Smooth muscle cell (in vitro differentiated cells): ENCODE measurements around the gene CIB2. TPM values are rescaled to one million over a fixed set of nuclear protein-coding genes. Genes with fewer than 3 reads are reported as not detected.

Source experiments
- DNase-seq: peaks from one replicate; lab custom pipeline; 2025; ENCODE audit not compliant: unreplicated experiment; lab: John Stamatoyannopoulos, UW
- H2AFZ ChIP-seq: fragments of 200-600 bp; sonication (generic); 2 replicates; pipeline ENCODE4 v1.6.0; 2016; ENCODE audit warnings: antibody characterized with exemption, low read depth, mild to moderate bottlenecking
- H3F3A ChIP-seq: fragments of 200-600 bp; sonication (generic); 2 replicates; pipeline ENCODE4 v1.6.0; 2017; ENCODE audit warnings: antibody characterized with exemption, low read depth
- H3K27ac ChIP-seq: fragments of 200-600 bp; sonication (generic); 2 replicates; pipeline ENCODE4 v1.5.1; 2016; ENCODE audit warnings: low read depth, mild to moderate bottlenecking
- H3K27me3 ChIP-seq: fragments of 200-600 bp; sonication (generic); 2 replicates; pipeline ENCODE4 v1.6.1; 2016; ENCODE audit warnings: low read depth, mild to moderate bottlenecking
- H3K36me3 ChIP-seq: fragments of 200-600 bp; sonication (generic); 2 replicates; pipeline ENCODE4 v1.5.1; 2016; ENCODE audit warnings: low read depth
- H3K4me1 ChIP-seq: fragments of 200-600 bp; sonication (generic); 2 replicates; pipeline ENCODE4 v1.5.1; 2016; ENCODE audit warnings: low read depth
- H3K4me2 ChIP-seq: fragments of 200-600 bp; sonication (generic); 2 replicates; pipeline ENCODE4 v1.6.0; 2016; ENCODE audit warnings: mild to moderate bottlenecking
- H3K4me3 ChIP-seq: fragments of 200-600 bp; sonication (generic); 2 replicates; pipeline ENCODE4 v1.5.1; 2016; ENCODE audit warnings: mild to moderate bottlenecking
- H3K79me2 ChIP-seq: fragments of 200-600 bp; sonication (generic); 2 replicates; pipeline ENCODE4 v1.6.0; 2016; ENCODE audit warnings: low read depth, mild to moderate bottlenecking
- H3K9ac ChIP-seq: fragments of 200-600 bp; sonication (generic); 2 replicates; pipeline ENCODE4 v1.6.0; 2016; ENCODE audit warnings: low read depth
- H3K9me3 ChIP-seq: fragments of 200-600 bp; sonication (generic); replicated peaks from 2 replicates; pipeline ENCODE4 v1.5.1; 2016; ENCODE audit warnings: low read depth
- H4K20me1 ChIP-seq: fragments of 200-600 bp; sonication (generic); 2 replicates; pipeline ENCODE4 v1.6.0; 2016; ENCODE audit warnings: low read depth
- WGBS: methylation state at CpG from one replicate; pipeline ENCODE4 v1.1.7; 2016; ENCODE audit warnings: low lambda C conversion rate; 5-methylcytosine and 5-hydroxymethylcytosine counted together
- polyA plus RNA-seq: library from polyadenylated mRNA; unstranded; fragments of >200 nt; fragmentation: Nextera tagmentation; extraction: Ambion mirVana; gene quantifications from 2 replicates; pipeline ENCODE4 v1.2.1, GENCODE V29; 2016
- total RNA-seq: library from RNA; depleted of rRNA; stranded (reverse); fragments of >200 nt; gene quantifications from 2 replicates; pipeline ENCODE4 v1.2.3, GENCODE V29; 2014
- TF ChIP-seq, protein P1 (sequence below): fragments of 200-600 bp; sonication (generic); IDR thresholded peaks from 2 replicates; pipeline ENCODE4 v1.5.1; 2017; ENCODE audit warnings: borderline replicate concordance, mild to moderate bottlenecking, antibody characterized with exemption; ENCODE audit not compliant: insufficient read depth, poor library complexity, severe bottlenecking

CIB2 gene
- total and polyA plus RNA-seq, 2 experiments from 2014 or later = 20.9 to 21.7 TPM

DNA sequence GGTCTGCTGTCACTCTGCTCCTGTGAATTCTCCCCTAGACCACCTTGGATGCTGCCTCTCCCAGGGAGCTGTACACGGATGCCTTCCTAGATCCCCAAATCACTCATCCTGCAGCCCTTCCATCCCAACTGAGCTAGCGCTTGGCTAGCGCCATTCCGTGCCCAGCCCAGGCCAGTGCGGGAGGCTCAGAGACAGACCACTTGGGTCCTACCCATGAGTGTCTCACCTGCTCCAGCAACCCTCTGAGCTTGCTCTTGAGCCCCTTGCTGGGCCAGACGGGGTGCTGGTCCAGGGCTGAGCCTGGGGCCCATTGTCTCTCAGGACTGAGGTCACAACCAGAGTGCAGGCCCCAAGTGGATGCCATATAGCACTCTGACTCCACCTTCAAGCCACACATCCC lies 21.1 kb downstream of the CIB2 start:
- Histone ChIP-seq H3K79me2 (no peaks in the 10 kb centered on the region), H3K4me2 (no peak overlapping the region), H4K20me1 (no peaks in the 10 kb centered on the region), H3F3A (no peaks in the 10 kb centered on the region), H3K36me3 (no peaks in the 10 kb centered on the region), H3K27ac (no peak overlapping the region), H3K4me1 (no peaks in the 10 kb centered on the region), H2AFZ (no peak overlapping the region), H3K27me3 (no peaks in the 10 kb centered on the region), H3K4me3 (no peak overlapping the region), H3K9me3 (no peaks in the 10 kb centered on the region), H3K9ac (no peak overlapping the region)
- WGBS = 92% methylated on average over 6 of the region's 6 CpGs
- no peak for DNase-seq
- TF ChIP-seq, protein P1, sequence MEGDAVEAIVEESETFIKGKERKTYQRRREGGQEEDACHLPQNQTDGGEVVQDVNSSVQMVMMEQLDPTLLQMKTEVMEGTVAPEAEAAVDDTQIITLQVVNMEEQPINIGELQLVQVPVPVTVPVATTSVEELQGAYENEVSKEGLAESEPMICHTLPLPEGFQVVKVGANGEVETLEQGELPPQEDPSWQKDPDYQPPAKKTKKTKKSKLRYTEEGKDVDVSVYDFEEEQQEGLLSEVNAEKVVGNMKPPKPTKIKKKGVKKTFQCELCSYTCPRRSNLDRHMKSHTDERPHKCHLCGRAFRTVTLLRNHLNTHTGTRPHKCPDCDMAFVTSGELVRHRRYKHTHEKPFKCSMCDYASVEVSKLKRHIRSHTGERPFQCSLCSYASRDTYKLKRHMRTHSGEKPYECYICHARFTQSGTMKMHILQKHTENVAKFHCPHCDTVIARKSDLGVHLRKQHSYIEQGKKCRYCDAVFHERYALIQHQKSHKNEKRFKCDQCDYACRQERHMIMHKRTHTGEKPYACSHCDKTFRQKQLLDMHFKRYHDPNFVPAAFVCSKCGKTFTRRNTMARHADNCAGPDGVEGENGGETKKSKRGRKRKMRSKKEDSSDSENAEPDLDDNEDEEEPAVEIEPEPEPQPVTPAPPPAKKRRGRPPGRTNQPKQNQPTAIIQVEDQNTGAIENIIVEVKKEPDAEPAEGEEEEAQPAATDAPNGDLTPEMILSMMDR = no peak

DNA sequence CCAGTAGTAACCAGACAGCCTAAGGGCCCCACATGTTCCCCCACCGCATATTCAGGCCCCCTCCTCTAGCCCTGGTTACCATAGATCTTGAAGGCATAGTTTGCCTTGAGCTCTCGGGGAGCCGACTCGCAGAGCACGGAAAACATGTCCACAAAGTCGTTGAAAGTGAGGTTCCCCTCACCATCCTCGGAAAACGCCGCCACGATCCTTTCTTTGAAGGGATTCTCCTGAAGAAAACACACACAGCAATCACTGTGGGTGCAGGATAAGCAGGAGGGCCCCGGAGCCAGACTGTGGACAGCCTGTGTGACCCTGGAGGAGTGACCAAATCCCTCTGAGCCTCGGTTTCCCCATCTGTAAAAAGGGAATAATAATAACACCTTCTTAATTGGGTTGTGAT lies 22.1 kb downstream of the CIB2 start:
- Histone ChIP-seq H3K27me3 (no peaks in the 10 kb centered on the region), H3K4me2 (no peak overlapping the region), H3K79me2 (no peaks in the 10 kb centered on the region), H3K9ac (no peak overlapping the region), H3K27ac (no peak overlapping the region), H4K20me1 (no peaks in the 10 kb centered on the region), H3K9me3 (no peaks in the 10 kb centered on the region), H2AFZ (no peak overlapping the region), H3F3A (no peaks in the 10 kb centered on the region), H3K4me1 (no peaks in the 10 kb centered on the region), H3K4me3 (no peak overlapping the region), H3K36me3 (no peaks in the 10 kb centered on the region)
- 90% methylated on average over 12 of the region's 12 CpGs for WGBS
- DNase-seq = no peak
- TF ChIP-seq, protein P1 = no peak

DNA sequence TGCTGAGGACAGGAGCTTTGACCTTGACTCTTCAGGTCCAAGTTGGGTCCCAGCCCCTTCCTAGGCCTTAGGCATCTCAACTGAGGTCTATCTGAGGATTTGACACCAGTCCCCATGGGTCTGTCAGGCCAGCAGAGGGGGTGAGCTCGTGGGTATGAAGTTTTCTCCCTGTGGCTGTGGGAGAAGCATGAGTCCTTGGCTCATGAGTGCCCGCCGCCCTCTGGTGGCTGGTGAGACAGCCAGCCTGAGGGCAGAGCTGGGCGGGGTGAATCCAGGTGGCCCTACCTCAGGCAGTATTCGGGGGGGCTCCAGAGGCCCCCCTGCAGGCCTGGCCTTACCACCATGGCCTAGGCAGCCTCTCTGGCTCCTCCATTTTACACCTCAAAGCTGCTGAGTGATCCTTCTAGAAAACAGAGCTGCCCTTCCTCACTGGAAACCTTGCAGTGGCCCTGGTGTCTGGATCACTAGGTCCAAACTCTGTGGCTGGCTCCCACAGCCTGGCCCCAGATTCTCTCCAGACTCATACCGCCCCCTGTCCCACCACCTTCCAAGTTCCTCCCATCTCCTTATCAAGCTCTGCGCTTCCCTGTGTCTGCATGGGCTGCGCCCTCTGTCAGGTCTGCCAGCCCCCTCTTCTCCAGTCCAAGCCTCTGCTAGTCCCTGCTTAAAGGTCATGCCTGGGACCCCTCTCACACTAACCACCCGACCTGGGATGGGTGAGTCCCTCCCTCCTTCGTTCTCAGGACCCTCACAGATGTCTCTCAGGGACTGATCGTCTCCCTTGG lies 22.8 kb downstream of the CIB2 start:
- TF ChIP-seq, protein P1 = peak; percentile 87
- no peaks in the 10 kb centered on the region for H4K20me1 ChIP-seq
- peak; percentile 42 for DNase-seq
- no peak overlapping the region for H3K9ac ChIP-seq
- 53% methylated on average over 10 of the region's 11 CpGs for WGBS
- no peaks in the 10 kb centered on the region for H3K4me1 ChIP-seq
- H3K79me2 ChIP-seq = no peaks in the 10 kb centered on the region
- no peak overlapping the region for H3K4me2 ChIP-seq
- H3K9me3 ChIP-seq = no peaks in the 10 kb centered on the region
- H2AFZ ChIP-seq = no peak overlapping the region
- H3K27me3 ChIP-seq = no peaks in the 10 kb centered on the region
- H3K27ac ChIP-seq = no peak overlapping the region
- no peak overlapping the region for H3K4me3 ChIP-seq
- no peaks in the 10 kb centered on the region for H3F3A ChIP-seq
- H3K36me3 ChIP-seq = no peaks in the 10 kb centered on the region

DNA sequence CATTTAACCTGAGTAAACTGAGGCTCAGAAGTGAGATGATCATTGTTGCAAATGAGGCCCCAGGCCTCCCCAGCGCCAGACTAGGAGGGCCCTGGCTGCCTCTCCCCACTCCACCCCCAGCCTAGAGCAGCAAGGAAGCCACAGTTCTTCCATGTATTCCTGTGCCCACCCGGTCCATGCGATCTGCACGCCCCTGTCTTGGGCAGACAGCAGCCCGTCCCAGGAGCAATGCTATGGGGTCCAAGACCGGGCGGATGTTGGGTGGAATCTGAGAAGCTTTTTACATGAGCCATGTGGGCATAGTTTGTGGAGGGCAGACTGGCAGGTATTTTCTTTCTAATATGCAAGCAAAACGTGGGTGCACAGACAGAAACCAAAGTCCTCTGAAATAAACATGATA lies 23.8 kb downstream of the CIB2 start:
- 95% methylated on average over 8 of the region's 8 CpGs for WGBS

More for the DNA sequence above, 23.8 kb downstream of the CIB2 start:
- H3K4me1 ChIP-seq = no peaks in the 10 kb centered on the region
- no peak overlapping the region for H2AFZ ChIP-seq
- no peak for DNase-seq
- H3F3A ChIP-seq = no peaks in the 10 kb centered on the region
- H3K27ac ChIP-seq = no peak overlapping the region
- no peaks in the 10 kb centered on the region for H4K20me1 ChIP-seq
- no peak overlapping the region for H3K4me3 ChIP-seq
- H3K79me2 ChIP-seq = no peaks in the 10 kb centered on the region
- no peaks in the 10 kb centered on the region for H3K27me3 ChIP-seq
- TF ChIP-seq, protein P1 = no peak
- H3K4me2 ChIP-seq = no peak overlapping the region
- no peaks in the 10 kb centered on the region for H3K36me3 ChIP-seq
- no peaks in the 10 kb centered on the region for H3K9me3 ChIP-seq
- H3K9ac ChIP-seq = no peak overlapping the region
